GM23338 (cell line): Measurements from ENCODE around the gene NCLN.

Experiments used
- CREB1 ChIP-seq: fragments of 250-450 bp; sonication (Bioruptor Pico); IDR thresholded peaks from 2 replicates; pipeline ENCODE4 v1.5.0; 2020; ENCODE audit warnings: low read depth, mild to moderate bottlenecking, moderate library complexity
- CTCF ChIP-seq, 2 experiments: fragments of 200-600 bp in 1 of 2; sonication (generic) in 1 of 2; conservative IDR thresholded peaks; 2 replicates each; pipeline versions ENCODE4 v1.5.1 to v1.6.1; 2016 to 2017; ENCODE audit warnings: antibody characterized with exemption in 2 of 2, low read depth in 2 of 2, mild to moderate bottlenecking in 2 of 2, moderate library complexity in 1 of 2
- EZH2 ChIP-seq: fragments of 200-600 bp; sonication (generic); IDR thresholded peaks from one replicate; pipeline ENCODE4 v1.8.0; 2017; ENCODE audit warnings: antibody characterized with exemption, mild to moderate bottlenecking, low read depth; ENCODE audit not compliant: unreplicated experiment
- EZH2phosphoT487 ChIP-seq: fragments of 200-600 bp; sonication (generic); IDR thresholded peaks from one replicate; pipeline ENCODE4 v1.8.1; 2018; ENCODE audit warnings: antibody characterized with exemption; ENCODE audit not compliant: unreplicated experiment
- JUNB ChIP-seq: IDR thresholded peaks from one replicate; pipeline ENCODE4 v1.6.1; 2016; ENCODE audit warnings: antibody characterized with exemption; ENCODE audit not compliant: unreplicated experiment
- NANOG ChIP-seq: IDR thresholded peaks from 2 replicates; pipeline ENCODE4 v1.6.1; 2016; ENCODE audit warnings: antibody characterized with exemption, borderline replicate concordance
- POLR2AphosphoS5 ChIP-seq: IDR thresholded peaks from 2 replicates; pipeline ENCODE4 v1.6.1; 2016; ENCODE audit warnings: antibody characterized with exemption, low read depth
- REST ChIP-seq: IDR thresholded peaks from one replicate; pipeline ENCODE4 v1.6.1; 2018; ENCODE audit warnings: antibody characterized with exemption; ENCODE audit not compliant: unreplicated experiment
- STAT1 ChIP-seq: IDR thresholded peaks from one replicate; pipeline ENCODE4 v1.6.1; 2016; ENCODE audit warnings: antibody characterized with exemption; ENCODE audit not compliant: unreplicated experiment
- ZNF114 ChIP-seq: fragments of 250-450 bp; sonication (Bioruptor Pico); IDR thresholded peaks from 2 replicates; pipeline ENCODE4 v1.5.0; 2020; ENCODE audit warnings: mild to moderate bottlenecking, moderate library complexity
- ZNF331 ChIP-seq: fragments of 250-450 bp; sonication (Bioruptor Pico); IDR thresholded peaks from 2 replicates; pipeline ENCODE4 v1.5.0; 2020; ENCODE audit warnings: low read depth, mild to moderate bottlenecking, moderate library complexity
- TF ChIP-seq, protein P1 (sequence below): IDR thresholded peaks from 2 replicates; pipeline ENCODE4 v1.6.1; 2016; ENCODE audit warnings: antibody characterized with exemption
- TF ChIP-seq, protein P2 (sequence below): fragments of 250-450 bp; sonication (Bioruptor Pico); IDR thresholded peaks from 2 replicates; pipeline ENCODE4 v1.5.0; 2020; ENCODE audit warnings: mild to moderate bottlenecking, moderate library complexity

DNA sequence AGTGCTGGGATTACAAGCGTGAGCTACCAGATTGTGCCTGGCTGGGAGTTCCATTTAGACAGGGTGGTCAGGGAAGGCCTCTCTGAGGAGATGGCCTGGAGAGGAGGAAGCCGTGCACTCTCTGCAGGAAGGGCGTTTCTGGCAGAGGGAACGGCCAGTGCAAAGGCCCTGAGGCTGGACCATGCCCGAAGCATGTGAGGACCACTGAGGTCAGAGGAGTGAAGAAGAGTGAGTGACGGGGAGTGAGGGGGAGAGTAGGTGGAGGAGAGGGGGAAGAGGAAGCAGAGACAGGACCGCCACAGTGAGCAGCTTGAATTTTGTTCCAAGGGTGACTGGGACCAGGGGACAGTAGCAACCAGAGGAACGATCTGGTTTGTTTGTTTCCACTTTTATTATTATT lies 71.3 kb downstream of the NCLN start:
- TF ChIP-seq CTCF (conservative IDR thresholded peaks at IDR 0.05; ENCODE audit: low read depth in 2 of 2) (no peak), STAT1 (no peak), EZH2 (no peak), POLR2AphosphoS5 (no peak), REST (no peak), CREB1 (CRISPR knock-in tag) (no peak), NANOG (no peak), JUNB (no peak), EZH2phosphoT487 (no peak), ZNF331 (CRISPR knock-in tag) (no peak), ZNF114 (no peak)
- TF ChIP-seq, protein P1, sequence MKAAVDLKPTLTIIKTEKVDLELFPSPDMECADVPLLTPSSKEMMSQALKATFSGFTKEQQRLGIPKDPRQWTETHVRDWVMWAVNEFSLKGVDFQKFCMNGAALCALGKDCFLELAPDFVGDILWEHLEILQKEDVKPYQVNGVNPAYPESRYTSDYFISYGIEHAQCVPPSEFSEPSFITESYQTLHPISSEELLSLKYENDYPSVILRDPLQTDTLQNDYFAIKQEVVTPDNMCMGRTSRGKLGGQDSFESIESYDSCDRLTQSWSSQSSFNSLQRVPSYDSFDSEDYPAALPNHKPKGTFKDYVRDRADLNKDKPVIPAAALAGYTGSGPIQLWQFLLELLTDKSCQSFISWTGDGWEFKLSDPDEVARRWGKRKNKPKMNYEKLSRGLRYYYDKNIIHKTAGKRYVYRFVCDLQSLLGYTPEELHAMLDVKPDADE = no peak
- TF ChIP-seq, protein P2, sequence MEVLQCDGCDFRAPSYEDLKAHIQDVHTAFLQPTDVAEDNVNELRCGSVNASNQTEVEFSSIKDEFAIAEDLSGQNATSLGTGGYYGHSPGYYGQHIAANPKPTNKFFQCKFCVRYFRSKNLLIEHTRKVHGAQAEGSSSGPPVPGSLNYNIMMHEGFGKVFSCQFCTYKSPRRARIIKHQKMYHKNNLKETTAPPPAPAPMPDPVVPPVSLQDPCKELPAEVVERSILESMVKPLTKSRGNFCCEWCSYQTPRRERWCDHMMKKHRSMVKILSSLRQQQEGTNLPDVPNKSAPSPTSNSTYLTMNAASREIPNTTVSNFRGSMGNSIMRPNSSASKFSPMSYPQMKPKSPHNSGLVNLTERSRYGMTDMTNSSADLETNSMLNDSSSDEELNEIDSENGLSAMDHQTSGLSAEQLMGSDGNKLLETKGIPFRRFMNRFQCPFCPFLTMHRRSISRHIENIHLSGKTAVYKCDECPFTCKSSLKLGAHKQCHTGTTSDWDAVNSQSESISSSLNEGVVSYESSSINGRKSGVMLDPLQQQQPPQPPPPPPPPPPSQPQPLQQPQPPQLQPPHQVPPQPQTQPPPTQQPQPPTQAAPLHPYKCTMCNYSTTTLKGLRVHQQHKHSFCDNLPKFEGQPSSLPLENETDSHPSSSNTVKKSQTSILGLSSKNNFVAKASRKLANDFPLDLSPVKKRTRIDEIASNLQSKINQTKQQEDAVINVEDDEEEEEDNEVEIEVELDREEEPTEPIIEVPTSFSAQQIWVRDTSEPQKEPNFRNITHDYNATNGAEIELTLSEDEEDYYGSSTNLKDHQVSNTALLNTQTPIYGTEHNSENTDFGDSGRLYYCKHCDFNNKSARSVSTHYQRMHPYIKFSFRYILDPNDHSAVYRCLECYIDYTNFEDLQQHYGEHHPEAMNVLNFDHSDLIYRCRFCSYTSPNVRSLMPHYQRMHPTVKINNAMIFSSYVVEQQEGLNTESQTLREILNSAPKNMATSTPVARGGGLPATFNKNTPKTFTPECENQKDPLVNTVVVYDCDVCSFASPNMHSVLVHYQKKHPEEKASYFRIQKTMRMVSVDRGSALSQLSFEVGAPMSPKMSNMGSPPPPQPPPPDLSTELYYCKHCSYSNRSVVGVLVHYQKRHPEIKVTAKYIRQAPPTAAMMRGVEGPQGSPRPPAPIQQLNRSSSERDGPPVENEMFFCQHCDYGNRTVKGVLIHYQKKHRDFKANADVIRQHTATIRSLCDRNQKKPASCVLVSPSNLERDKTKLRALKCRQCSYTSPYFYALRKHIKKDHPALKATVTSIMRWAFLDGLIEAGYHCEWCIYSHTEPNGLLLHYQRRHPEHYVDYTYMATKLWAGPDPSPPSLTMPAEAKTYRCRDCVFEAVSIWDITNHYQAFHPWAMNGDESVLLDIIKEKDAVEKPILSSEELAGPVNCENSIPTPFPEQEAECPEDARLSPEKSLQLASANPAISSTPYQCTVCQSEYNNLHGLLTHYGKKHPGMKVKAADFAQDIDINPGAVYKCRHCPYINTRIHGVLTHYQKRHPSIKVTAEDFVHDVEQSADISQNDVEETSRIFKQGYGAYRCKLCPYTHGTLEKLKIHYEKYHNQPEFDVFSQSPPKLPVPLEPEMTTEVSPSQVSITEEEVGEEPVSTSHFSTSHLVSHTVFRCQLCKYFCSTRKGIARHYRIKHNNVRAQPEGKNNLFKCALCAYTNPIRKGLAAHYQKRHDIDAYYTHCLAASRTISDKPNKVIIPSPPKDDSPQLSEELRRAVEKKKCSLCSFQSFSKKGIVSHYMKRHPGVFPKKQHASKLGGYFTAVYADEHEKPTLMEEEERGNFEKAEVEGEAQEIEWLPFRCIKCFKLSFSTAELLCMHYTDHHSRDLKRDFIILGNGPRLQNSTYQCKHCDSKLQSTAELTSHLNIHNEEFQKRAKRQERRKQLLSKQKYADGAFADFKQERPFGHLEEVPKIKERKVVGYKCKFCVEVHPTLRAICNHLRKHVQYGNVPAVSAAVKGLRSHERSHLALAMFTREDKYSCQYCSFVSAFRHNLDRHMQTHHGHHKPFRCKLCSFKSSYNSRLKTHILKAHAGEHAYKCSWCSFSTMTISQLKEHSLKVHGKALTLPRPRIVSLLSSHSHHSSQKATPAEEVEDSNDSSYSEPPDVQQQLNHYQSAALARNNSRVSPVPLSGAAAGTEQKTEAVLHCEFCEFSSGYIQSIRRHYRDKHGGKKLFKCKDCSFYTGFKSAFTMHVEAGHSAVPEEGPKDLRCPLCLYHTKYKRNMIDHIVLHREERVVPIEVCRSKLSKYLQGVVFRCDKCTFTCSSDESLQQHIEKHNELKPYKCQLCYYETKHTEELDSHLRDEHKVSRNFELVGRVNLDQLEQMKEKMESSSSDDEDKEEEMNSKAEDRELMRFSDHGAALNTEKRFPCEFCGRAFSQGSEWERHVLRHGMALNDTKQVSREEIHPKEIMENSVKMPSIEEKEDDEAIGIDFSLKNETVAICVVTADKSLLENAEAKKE (CRISPR knock-in tag) = no peak
